OCI-LY1 (cell line): ENCODE measurements around the gene ETFBKMT.

Experiments
- H2AFZ ChIP-seq: fragments of 200-600 bp; sonication (generic), shearing (Covaris generic); 2 replicates; pipeline ENCODE4 v1.6.0; 2014; ENCODE audit warnings: antibody characterized with exemption, mild to moderate bottlenecking, low read length
- H3F3A ChIP-seq: fragments of 200-600 bp; sonication (generic), shearing (Covaris generic); 2 replicates; pipeline ENCODE4 v1.6.0; 2014; ENCODE audit warnings: mild to moderate bottlenecking, antibody characterized with exemption, low read length, moderate library complexity; ENCODE audit not compliant: insufficient read depth
- H3K27ac ChIP-seq: fragments of 200-600 bp; sonication (generic); 2 replicates; pipeline ENCODE4 v1.5.1; 2014; ENCODE audit warnings: low read length, mixed run types, mild to moderate bottlenecking, low read depth; ENCODE audit not compliant: poor library complexity, severe bottlenecking
- H3K27me3 ChIP-seq: fragments of 200-600 bp; sonication (generic); 2 replicates; pipeline ENCODE4 v1.6.0; 2014; ENCODE audit warnings: antibody characterized with exemption, mild to moderate bottlenecking, low read length, moderate library complexity; ENCODE audit not compliant: insufficient read depth
- H3K36me3 ChIP-seq: fragments of 200-600 bp; sonication (generic); 2 replicates; pipeline ENCODE4 v1.6.1; 2014; ENCODE audit warnings: mild to moderate bottlenecking, antibody characterized with exemption, low read length, moderate library complexity, mixed read lengths; ENCODE audit not compliant: insufficient read depth
- H3K4me1 ChIP-seq: fragments of 200-600 bp; sonication (generic); 2 replicates; pipeline ENCODE4 v1.5.1; 2014; ENCODE audit warnings: mild to moderate bottlenecking, low read length, moderate library complexity; ENCODE audit not compliant: insufficient read depth, severe bottlenecking
- H3K4me2 ChIP-seq: fragments of 200-600 bp; sonication (generic), shearing (Covaris generic); 2 replicates; pipeline ENCODE4 v1.6.1; 2014; ENCODE audit warnings: low read length
- H3K4me3 ChIP-seq: fragments of 200-600 bp; sonication (generic); 2 replicates; pipeline ENCODE4 v1.5.1; 2014; ENCODE audit warnings: low read length, low read depth, mild to moderate bottlenecking, mixed read lengths; ENCODE audit not compliant: poor library complexity, severe bottlenecking
- H3K79me2 ChIP-seq: fragments of 200-600 bp; shearing (Covaris generic); 2 replicates; pipeline ENCODE4 v1.6.1; 2016; ENCODE audit warnings: mixed run types, low read length, mixed read lengths; ENCODE audit not compliant: insufficient read depth
- H3K9ac ChIP-seq: fragments of 200-600 bp; sonication (generic), shearing (Covaris generic); 2 replicates; pipeline ENCODE4 v1.6.1; 2014; ENCODE audit warnings: mild to moderate bottlenecking, low read length, mixed read lengths
- H3K9me2 ChIP-seq: fragments of 200-600 bp; sonication (generic), shearing (Covaris generic); 2 replicates; pipeline ENCODE4 v1.6.1; 2014; ENCODE audit warnings: low read depth, mild to moderate bottlenecking, low read length, mixed read lengths
- H3K9me3 ChIP-seq: fragments of 200-600 bp; shearing (Covaris generic); 2 replicates; pipeline ENCODE4 v1.6.1; 2014; ENCODE audit warnings: low read length, mixed read lengths
- H4K20me1 ChIP-seq: fragments of 200-600 bp; sonication (generic), shearing (Covaris generic); 2 replicates; pipeline ENCODE4 v1.6.0; 2016; ENCODE audit warnings: mild to moderate bottlenecking, low read length; ENCODE audit not compliant: insufficient read depth
- EZH2 ChIP-seq: fragments of 200-600 bp; sonication (generic), shearing (Covaris generic); IDR thresholded peaks from 2 replicates; pipeline ENCODE4 v1.8.0; 2017; ENCODE audit warnings: borderline replicate concordance, mixed run types, mild to moderate bottlenecking, antibody characterized with exemption, low read length, moderate library complexity, mixed read lengths
- TF ChIP-seq, protein P1 (sequence below): fragments of 200-600 bp; sonication (generic), shearing (Covaris generic); IDR thresholded peaks from 2 replicates; pipeline ENCODE4 v1.5.1; 2017; ENCODE audit warnings: mild to moderate bottlenecking, antibody characterized with exemption, low read length, moderate library complexity, mixed read lengths

The ETFBKMT gene

GRCh38 chr12:31620311-31620710 is 39.2 kb upstream of the ETFBKMT start:
- no peak overlapping the region for H3K27ac ChIP-seq
- H3K36me3 ChIP-seq = no peaks in the 10 kb centered on the region
- no peak overlapping the region for H3K4me3 ChIP-seq
- peaks cover 8% of the 10 kb centered on the region for H3K4me1 ChIP-seq
- H3K9me3 ChIP-seq = no peaks in the 10 kb centered on the region
- H4K20me1 ChIP-seq = no peaks in the 10 kb centered on the region
- H3K27me3 ChIP-seq = no peaks in the 10 kb centered on the region
- H3K79me2 ChIP-seq = no peaks in the 10 kb centered on the region
- H3K9me2 ChIP-seq = no peaks in the 10 kb centered on the region
- no peak overlapping the region for H3K4me2 ChIP-seq
- H3K9ac ChIP-seq = no peak overlapping the region
- no peak for TF ChIP-seq EZH2
- TF ChIP-seq, protein P1, sequence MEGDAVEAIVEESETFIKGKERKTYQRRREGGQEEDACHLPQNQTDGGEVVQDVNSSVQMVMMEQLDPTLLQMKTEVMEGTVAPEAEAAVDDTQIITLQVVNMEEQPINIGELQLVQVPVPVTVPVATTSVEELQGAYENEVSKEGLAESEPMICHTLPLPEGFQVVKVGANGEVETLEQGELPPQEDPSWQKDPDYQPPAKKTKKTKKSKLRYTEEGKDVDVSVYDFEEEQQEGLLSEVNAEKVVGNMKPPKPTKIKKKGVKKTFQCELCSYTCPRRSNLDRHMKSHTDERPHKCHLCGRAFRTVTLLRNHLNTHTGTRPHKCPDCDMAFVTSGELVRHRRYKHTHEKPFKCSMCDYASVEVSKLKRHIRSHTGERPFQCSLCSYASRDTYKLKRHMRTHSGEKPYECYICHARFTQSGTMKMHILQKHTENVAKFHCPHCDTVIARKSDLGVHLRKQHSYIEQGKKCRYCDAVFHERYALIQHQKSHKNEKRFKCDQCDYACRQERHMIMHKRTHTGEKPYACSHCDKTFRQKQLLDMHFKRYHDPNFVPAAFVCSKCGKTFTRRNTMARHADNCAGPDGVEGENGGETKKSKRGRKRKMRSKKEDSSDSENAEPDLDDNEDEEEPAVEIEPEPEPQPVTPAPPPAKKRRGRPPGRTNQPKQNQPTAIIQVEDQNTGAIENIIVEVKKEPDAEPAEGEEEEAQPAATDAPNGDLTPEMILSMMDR = no peak
- H3F3A ChIP-seq = no peaks in the 10 kb centered on the region
- H2AFZ ChIP-seq = no peak overlapping the region

DNA sequence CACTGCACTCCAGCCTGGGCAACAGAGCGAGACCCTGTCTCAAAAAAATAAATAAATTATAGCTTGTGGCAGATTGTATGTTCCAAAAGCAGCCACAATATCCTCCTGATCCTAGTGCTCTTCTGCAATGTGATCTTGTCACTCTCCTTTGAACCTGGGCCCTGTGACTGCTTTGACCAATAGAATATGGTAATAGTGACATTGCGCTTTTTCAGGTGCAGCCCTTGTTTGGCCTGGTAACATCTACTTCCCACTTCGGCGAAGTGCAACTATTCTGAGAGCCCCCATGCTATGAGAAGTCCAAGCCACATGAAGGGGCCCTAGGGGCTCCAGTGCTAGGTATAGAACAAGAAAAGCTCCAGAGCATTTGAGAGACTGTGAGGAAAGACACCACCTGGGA is 37.5 kb upstream of the ETFBKMT start:
- no peak for TF ChIP-seq EZH2
- TF ChIP-seq, protein P1 = no peak
- Histone ChIP-seq H3K36me3 (no peaks in the 10 kb centered on the region; the same call in 1 of the 2 replicates), H2AFZ (peak overlapping the region; percentile 96; the same call in 1 of the 2 replicates), H3K27me3 (no peaks in the 10 kb centered on the region), H3K4me3 (no peak overlapping the region), H4K20me1 (no peaks in the 10 kb centered on the region), H3K9ac (no peak overlapping the region), H3K4me1 (peaks cover 11% of the 10 kb centered on the region), H3K79me2 (no peaks in the 10 kb centered on the region), H3F3A (no peaks in the 10 kb centered on the region), H3K27ac (peak overlapping the region; percentile 44), H3K9me2 (no peaks in the 10 kb centered on the region), H3K9me3 (no peaks in the 10 kb centered on the region), H3K4me2 (no peak overlapping the region)

DNA sequence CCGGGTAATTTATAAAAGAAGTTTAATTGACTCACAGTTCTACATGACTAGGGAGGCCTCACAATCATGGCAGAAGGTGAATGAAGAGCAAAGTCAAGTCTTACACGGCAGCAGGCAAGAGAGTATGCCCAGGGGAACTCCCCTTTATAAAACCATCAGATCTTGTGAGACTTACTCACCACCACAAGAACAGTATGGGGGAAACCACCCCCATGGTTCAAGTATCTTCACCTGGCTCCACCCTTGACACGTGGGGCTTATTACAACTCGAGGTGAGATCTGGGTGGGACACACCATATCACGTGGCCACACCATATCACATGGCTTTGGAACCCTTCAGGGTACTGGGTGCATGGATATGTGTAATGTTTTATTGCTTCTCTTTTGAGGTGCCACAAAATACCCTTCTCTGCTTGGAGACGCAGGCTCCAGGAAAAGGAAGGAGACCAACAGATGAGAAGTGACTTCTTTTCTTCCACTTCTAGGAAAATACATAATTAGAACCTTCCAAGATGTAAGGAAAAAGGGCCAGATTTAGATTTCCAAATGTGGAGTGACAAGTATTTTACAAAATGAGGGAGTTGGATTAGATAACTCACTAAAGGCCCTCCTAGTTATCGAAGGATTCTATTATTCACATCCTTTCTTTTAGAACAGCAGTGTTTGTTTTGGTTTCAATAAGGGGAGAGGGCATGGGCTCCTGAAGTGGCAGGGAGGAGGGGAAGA is 33.1 kb upstream of the ETFBKMT start:
- no peaks in the 10 kb centered on the region; the same call in 1 of the 2 replicates for H3K36me3 ChIP-seq
- H3K4me1 ChIP-seq = peaks cover 22% of the 10 kb centered on the region
- H3K79me2 ChIP-seq = no peaks in the 10 kb centered on the region
- no peaks in the 10 kb centered on the region for H3K9me3 ChIP-seq
- no peaks in the 10 kb centered on the region for H3F3A ChIP-seq
- no peak overlapping the region for H3K27ac ChIP-seq
- H3K9me2 ChIP-seq = no peaks in the 10 kb centered on the region
- TF ChIP-seq, protein P1 = no peak
- TF ChIP-seq EZH2 = no peak
- no peak overlapping the region for H3K4me2 ChIP-seq
- no peak overlapping the region for H2AFZ ChIP-seq
- H4K20me1 ChIP-seq = no peaks in the 10 kb centered on the region
- H3K9ac ChIP-seq = no peak overlapping the region
- no peaks in the 10 kb centered on the region for H3K27me3 ChIP-seq
- H3K4me3 ChIP-seq = no peak overlapping the region
